Eye (tissue), 1 donor: ENCODE results near the gene CHRND.

Source experiments
- DNase-seq: peaks from one replicate; pipeline ENCODE4 v3.0.0-alpha.2; 2015

CHRND gene

GRCh38 chr2:232525791-232526371 is at the start of gene CHRND:
CHRND (plus strand) TSS chr2:232526160; CDS start chr2:232526216, 56 bp downstream.
- peak; percentile 76 for DNase-seq

GRCh38 chr2:232476791-232477190 is 49.2 kb upstream of the CHRND start:
- no peak for DNase-seq

- no peak for DNase-seq
Observed at GRCh38 chr2:232477751-232478510, 48.0 kb upstream of the CHRND start.

GRCh38 chr2:232478571-232479340 is 47.2 kb upstream of the CHRND start:
- no peak for DNase-seq

GRCh38 chr2:232479341-232480200 is 46.4 kb upstream of the CHRND start:
- no peak for DNase-seq

GRCh38 chr2:232480201-232481190 is 45.5 kb upstream of the CHRND start:
- no peak for DNase-seq

- DNase-seq: no peak
Observed at GRCh38 chr2:232481322-232482140, 44.4 kb upstream of the CHRND start.

- no peak for DNase-seq
Observed at GRCh38 chr2:232482301-232483238, 43.4 kb upstream of the CHRND start.

GRCh38 chr2:232483311-232483922 is 42.5 kb upstream of the CHRND start:
- DNase-seq: no peak

GRCh38 chr2:232483923-232484627 is 41.9 kb upstream of the CHRND start:
- no peak for DNase-seq

GRCh38 chr2:232484628-232485347 is 41.2 kb upstream of the CHRND start:
- DNase-seq: no peak

GRCh38 chr2:232485348-232485756 is 40.6 kb upstream of the CHRND start:
- no peak for DNase-seq

- DNase-seq: peak; percentile 70
Observed at GRCh38 chr2:232485757-232486557, 40.0 kb upstream of the CHRND start.

- DNase-seq: peak; percentile 25
Observed at GRCh38 chr2:232486558-232487384, 39.2 kb upstream of the CHRND start.

GRCh38 chr2:232487385-232488096 is 38.4 kb upstream of the CHRND start, which contains the start of gene ECEL1:
ECEL1 (minus strand) TSS chr2:232487834; CDS start chr2:232486653, 1,181 bp downstream.
- DNase-seq: peak; percentile 63
